GM08714 (cell line): Measurements from ENCODE around the gene HEATR3.

Experiments
- H3K4me3 ChIP-seq: fragments of 200-500 bp; sonication (Bioruptor generic); 2 replicates; pipeline ENCODE4 v1.5.1; 2014; ENCODE audit warnings: mild to moderate bottlenecking, low read length, inconsistent platforms
- ZNF274 ChIP-seq: IDR thresholded peaks from 2 replicates; pipeline ENCODE4 v1.6.1; 2012; ENCODE audit warnings: mild to moderate bottlenecking, low read depth, low read length

HEATR3 gene

GRCh38 chr16:50065624-50066481, at the start of gene HEATR3:
TSS of gene HEATR3 (plus strand) at chr16:50065970. CDS start at chr16:50066132, 162 bp downstream.
- H3K4me3 ChIP-seq: peak within 1 kb of the TSS; percentile 89

GRCh38 chr16:50017553-50017952, 48.2 kb upstream of the HEATR3 start:
- H3K4me3 ChIP-seq: no peak overlapping the region
- TF ChIP-seq ZNF274: no peak

More at GRCh38 chr16:50065624-50066481, at the start of gene HEATR3:
- no peak for TF ChIP-seq ZNF274

DNA sequence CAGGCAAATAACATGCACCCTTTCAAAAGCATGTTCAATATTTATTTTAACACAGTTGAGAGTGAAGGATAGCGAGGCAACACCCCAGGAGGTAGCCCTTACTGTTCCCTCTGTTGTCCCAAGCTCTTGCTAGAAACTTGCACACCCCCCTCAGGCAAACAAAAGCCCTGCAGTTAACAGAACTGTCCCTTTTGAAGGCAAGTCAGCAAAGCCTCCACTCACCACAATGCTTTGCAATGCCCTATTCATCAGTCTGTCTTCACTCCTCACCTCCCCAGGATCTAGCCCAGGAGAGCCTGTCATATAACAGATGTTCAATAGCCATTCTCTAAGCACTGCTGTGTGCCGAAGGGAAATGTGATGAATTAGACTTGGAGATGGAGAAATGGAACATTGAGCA, 44.2 kb upstream of the HEATR3 start:
- no peak for TF ChIP-seq ZNF274
- no peak overlapping the region for H3K4me3 ChIP-seq

DNA sequence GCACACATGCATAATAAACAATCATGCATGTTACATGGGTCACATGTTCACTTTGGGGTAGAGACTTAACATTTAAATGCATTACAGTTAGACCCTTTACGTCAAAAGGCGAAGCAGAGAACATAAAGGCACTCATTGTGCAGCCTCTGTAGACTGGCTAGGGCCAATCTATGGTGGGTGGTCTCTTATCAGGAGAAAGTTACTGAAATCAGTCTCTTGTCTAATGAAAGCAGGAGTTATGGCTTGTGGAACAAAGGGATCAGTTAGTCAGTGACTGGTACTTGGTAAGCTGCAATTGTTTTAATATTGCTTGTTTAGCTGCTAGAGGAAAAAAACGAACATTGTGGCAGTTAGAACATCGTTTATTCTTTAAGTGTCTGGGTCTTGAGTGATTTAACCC, 42.1 kb upstream of the HEATR3 start:
- TF ChIP-seq ZNF274: no peak
- no peak overlapping the region for H3K4me3 ChIP-seq

GRCh38 chr16:50024207-50024606, 41.6 kb upstream of the HEATR3 start:
- H3K4me3 ChIP-seq: no peak overlapping the region
- TF ChIP-seq ZNF274: no peak

GRCh38 chr16:50024684-50025536, 40.9 kb upstream of the HEATR3 start, which contains the start of gene CNEP1R1:
TSS of gene CNEP1R1 (plus strand) at chr16:50025225. CDS start at chr16:50025316, 91 bp downstream.
- no peak for TF ChIP-seq ZNF274
- H3K4me3 ChIP-seq: peak within 1 kb of the TSS; percentile 98

DNA sequence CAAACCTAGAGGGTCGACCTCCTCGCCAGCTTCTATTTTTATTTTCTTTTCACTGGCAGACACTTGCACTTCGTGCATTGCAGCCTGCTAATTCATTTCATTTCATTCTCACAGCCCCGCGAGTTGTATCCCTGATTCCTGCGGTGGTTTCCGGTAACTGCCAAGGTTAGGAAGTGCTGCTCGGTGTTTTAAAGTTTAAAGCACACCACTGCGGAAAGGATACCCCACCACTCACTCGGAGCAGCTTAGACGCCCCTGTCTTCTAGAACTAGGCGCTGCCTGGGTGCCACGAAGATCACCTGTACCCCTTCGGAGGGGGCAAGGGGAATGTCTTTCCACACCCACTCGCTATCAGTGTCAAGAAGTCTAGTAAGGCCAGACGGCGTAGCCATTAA, 40.2 kb upstream of the HEATR3 start:
- TF ChIP-seq ZNF274: no peak
- peak overlapping the region; percentile 98 for H3K4me3 ChIP-seq

GRCh38 chr16:50027829-50028228, 37.9 kb upstream of the HEATR3 start:
- H3K4me3 ChIP-seq: no peak overlapping the region
- no peak for TF ChIP-seq ZNF274

- no peak overlapping the region for H3K4me3 ChIP-seq
- TF ChIP-seq ZNF274: no peak
Measured at GRCh38 chr16:50035468-50035992, 30.2 kb upstream of the HEATR3 start.

- no peak for TF ChIP-seq ZNF274
- H3K4me3 ChIP-seq: no peak overlapping the region
Measured at GRCh38 chr16:50036426-50036825, 29.3 kb upstream of the HEATR3 start.

DNA sequence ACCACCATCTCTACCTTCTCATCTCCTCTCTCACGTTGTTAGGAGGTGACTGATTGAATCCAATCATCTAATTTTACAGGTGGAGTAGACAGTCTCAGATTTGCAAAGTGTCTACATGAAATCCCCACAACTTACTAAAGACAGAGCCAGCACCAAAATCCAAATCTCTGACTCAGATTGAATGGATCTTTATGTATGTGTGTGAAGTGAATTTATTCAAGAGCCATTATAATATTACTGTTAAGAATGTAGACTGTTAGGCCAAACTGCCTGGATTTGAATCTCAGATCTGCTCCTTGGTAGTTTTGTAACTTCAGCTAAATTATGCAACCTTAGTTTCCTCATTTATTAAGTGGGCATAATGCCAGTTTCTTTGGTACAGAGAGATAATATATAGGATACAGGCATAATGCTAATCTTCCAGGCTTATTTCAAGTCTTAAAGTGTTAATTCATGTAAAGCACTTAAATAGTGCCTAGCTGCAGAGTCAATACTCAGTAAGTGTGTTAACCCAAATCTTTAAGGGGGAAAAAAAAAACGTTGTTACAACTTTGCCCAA, 28.0 kb upstream of the HEATR3 start:
- no peak overlapping the region for H3K4me3 ChIP-seq
- TF ChIP-seq ZNF274: no peak

- TF ChIP-seq ZNF274: no peak
- no peak overlapping the region for H3K4me3 ChIP-seq
Measured at GRCh38 chr16:50038286-50038685, 27.5 kb upstream of the HEATR3 start.

DNA sequence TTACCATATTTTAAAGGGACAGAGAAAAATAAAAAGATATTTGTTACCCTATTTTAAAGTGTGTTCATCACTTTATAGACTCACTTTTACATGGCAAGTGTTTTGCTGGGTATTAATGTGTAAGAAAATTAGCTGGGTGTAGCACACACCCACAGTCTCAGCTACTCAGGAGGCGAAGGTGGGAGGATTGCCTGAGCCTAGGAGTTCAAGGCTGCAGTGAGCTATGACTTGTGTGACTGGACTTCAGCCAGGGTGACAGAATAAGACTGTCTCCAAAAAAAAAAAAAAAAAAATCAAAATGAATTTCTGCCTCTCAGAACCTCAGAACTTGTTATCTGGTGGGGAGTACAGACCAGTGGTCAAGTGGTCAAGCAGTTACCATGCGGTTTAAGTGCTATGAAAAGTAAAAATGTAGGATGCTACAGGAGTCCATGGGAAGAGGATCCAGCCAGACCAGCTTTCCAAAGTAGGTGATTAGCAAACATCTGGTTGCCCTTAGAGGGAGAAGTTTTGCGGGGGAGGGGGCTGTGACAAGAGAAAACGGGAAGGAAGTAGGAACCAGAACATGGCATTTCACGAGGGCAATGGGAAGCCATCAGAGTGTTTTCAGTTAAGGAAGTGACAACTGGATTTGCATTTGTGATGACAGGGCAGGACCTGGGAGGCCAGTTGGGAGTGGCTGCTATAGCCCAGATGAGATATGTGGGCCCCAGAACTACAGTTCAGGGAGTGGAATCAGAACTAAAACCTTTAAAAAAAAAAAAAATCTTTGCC, 26.8 kb upstream of the HEATR3 start:
- H3K4me3 ChIP-seq: no peak overlapping the region
- TF ChIP-seq ZNF274: no peak

- no peak overlapping the region for H3K4me3 ChIP-seq
- no peak for TF ChIP-seq ZNF274
Measured at GRCh38 chr16:50040018-50040417, 25.8 kb upstream of the HEATR3 start.
